HG02798 (cell line): ENCODE results near the gene DNAJC17.

Experiments
- ATAC-seq: cut with Tn5 transposase; IDR thresholded peaks from one replicate; pipeline ENCODE4 v1.9.1; 2021; ENCODE audit warnings: mild to moderate bottlenecking; ENCODE audit not compliant: unreplicated experiment, poor library complexity

The DNAJC17 gene

GRCh38 chr15:40746916-40747418 lies 60.3 kb downstream of the DNAJC17 start:
- ATAC-seq: no peak

GRCh38 chr15:40744815-40745152 lies 62.5 kb downstream of the DNAJC17 start:
- no peak for ATAC-seq

GRCh38 chr15:40743921-40744814 lies 63.1 kb downstream of the DNAJC17 start:
- ATAC-seq: peak; percentile 77

- peak; percentile 20 for ATAC-seq
These were observed 63.8 kb downstream of the DNAJC17 start for GRCh38 chr15:40743485-40743901.

- no peak for ATAC-seq
These were observed 67.4 kb downstream of the DNAJC17 start for GRCh38 chr15:40739854-40740253.

- no peak for ATAC-seq
These were observed 68.2 kb downstream of the DNAJC17 start for GRCh38 chr15:40739047-40739446.

GRCh38 chr15:40737048-40737447 lies 70.2 kb downstream of the DNAJC17 start:
- ATAC-seq: no peak

- ATAC-seq: no peak
These were observed 70.7 kb downstream of the DNAJC17 start for GRCh38 chr15:40736575-40736974.

GRCh38 chr15:40731034-40731433 lies 76.2 kb downstream of the DNAJC17 start:
- ATAC-seq: no peak

GRCh38 chr15:40723919-40724318 lies 83.4 kb downstream of the DNAJC17 start:
- no peak for ATAC-seq

GRCh38 chr15:40722934-40723333 lies 84.3 kb downstream of the DNAJC17 start:
- no peak for ATAC-seq

GRCh38 chr15:40722354-40722753 lies 84.9 kb downstream of the DNAJC17 start:
- ATAC-seq: no peak

GRCh38 chr15:40721701-40722100 lies 85.6 kb downstream of the DNAJC17 start:
- ATAC-seq: no peak

GRCh38 chr15:40716165-40716564 lies 91.1 kb downstream of the DNAJC17 start:
- no peak for ATAC-seq
